Measurements from ENCODE around the gene ELN.

The ELN gene

GRCh38 chr7:74047804-74048380, 19.9 kb downstream of the ELN start:
- no peak for DNase-seq (ENCODE audit: low read depth)
- H3K4me3 ChIP-seq (ENCODE audit: low read length), result no peak overlapping the region
- TF ChIP-seq CTCF (IDR thresholded peaks at IDR 0.05; ENCODE audit: insufficient read depth, low read depth, low read length, missing control alignments), result no peak

- no peak for TF ChIP-seq CTCF (IDR thresholded peaks at IDR 0.05; ENCODE audit: insufficient read depth, low read depth, low read length, missing control alignments)
- H3K4me3 ChIP-seq (ENCODE audit: low read length), result no peak overlapping the region
- no peak for DNase-seq (ENCODE audit: low read depth)
These were observed 21.1 kb downstream of the ELN start for GRCh38 chr7:74048999-74049599.

- DNase-seq (ENCODE audit: low read depth), result no peak
- TF ChIP-seq CTCF (IDR thresholded peaks at IDR 0.05; ENCODE audit: insufficient read depth, low read depth, low read length, missing control alignments), result no peak
These were observed 22.2 kb downstream of the ELN start for GRCh38 chr7:74049997-74050798.

GRCh38 chr7:74051193-74051592, 23.2 kb downstream of the ELN start:
- DNase-seq (ENCODE audit: low read depth), result no peak
- no peak for TF ChIP-seq CTCF (IDR thresholded peaks at IDR 0.05; ENCODE audit: insufficient read depth, low read depth, low read length, missing control alignments)
- no peak overlapping the region for H3K4me3 ChIP-seq (ENCODE audit: low read length)

More at GRCh38 chr7:74049997-74050798, 22.2 kb downstream of the ELN start:
- no peak overlapping the region for H3K4me3 ChIP-seq (ENCODE audit: low read length)

- H3K4me3 ChIP-seq (ENCODE audit: low read length), result no peak overlapping the region
- peak; percentile 22 for TF ChIP-seq CTCF (IDR thresholded peaks at IDR 0.05; ENCODE audit: insufficient read depth, low read depth, low read length, missing control alignments)
- peak; percentile 42 for DNase-seq (ENCODE audit: low read depth)
These were observed 23.8 kb downstream of the ELN start for GRCh38 chr7:74051629-74052410.

GRCh38 chr7:74052628-74053027, 24.7 kb downstream of the ELN start:
- H3K4me3 ChIP-seq (ENCODE audit: low read length), result no peak overlapping the region
- no peak for TF ChIP-seq CTCF (IDR thresholded peaks at IDR 0.05; ENCODE audit: insufficient read depth, low read depth, low read length, missing control alignments)

More at GRCh38 chr7:74052628-74053027, 24.7 kb downstream of the ELN start:
- DNase-seq (ENCODE audit: low read depth), result no peak

Measured in epithelial cell of esophagus (primary cell).